Measurements from ENCODE around the gene IGF2. TPM values are rescaled to one million over a fixed set of nuclear protein-coding genes. Genes with fewer than 3 reads are reported as not detected.

Gene IGF2
- polyA plus RNA-seq, 1 donor (not counting 4 experiments of a cell fraction or from before 2014, with no cell fraction given) = not detected

DNA sequence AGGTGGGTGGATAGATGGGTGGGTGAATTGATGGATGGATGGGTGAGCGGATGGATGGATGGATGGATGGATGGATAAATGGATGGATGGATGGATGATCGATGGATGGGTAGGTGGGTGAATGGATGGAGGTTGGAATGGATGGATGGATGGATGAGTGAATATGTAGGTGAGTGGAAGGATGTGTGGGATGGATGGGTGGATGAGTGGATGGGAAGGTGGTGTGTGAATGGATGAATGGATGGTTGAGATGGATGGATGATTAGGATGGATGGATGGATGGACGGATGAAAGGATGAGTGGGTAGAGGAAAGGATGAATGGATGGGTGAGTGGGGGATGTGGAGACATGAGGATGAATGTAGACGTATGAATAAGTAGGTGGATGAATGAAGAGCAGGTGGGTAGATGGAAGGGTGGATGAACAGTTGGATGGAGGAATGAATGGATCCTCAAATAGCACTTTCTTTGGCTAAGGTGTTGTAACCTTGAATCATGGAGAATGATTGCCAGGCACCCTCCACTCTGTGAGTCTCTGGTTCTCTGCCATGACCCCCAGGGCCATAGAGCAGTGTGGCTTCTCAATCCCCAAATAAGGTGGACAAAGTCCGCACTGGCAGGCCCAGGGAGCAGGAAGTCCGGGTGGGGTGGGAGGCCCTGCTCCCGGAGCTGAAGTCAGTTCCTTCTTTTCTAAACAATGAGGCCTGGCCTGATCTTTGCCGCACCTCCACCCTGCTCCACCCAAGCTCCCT lies 36.9 kb downstream of the IGF2 start:
- no peak for DNase-seq (ENCODE audit: low read depth, low spot score)
- Histone ChIP-seq H3K4me1 (ENCODE audit: control insufficient read depth, extremely low read depth, insufficient read depth, low read length) (peaks cover 12% of the 10 kb centered on the region), H3K9me3 (ENCODE audit: control insufficient read depth, low read depth, low read length) (no peaks in the 10 kb centered on the region), H3K27me3 (ENCODE audit: control insufficient read depth, extremely low read depth, insufficient read depth, low read length) (peaks cover 66% of the 10 kb centered on the region), H3K27ac (ENCODE audit: control insufficient read depth, insufficient read depth, low read length) (no peak overlapping the region), H3K79me2 (ENCODE audit: control insufficient read depth, insufficient read depth, low read length) (no peaks in the 10 kb centered on the region), H3K4me2 (ENCODE audit: control insufficient read depth, extremely low read depth, insufficient read depth, low read depth, low read length) (no peak overlapping the region), H3K9me1 (ENCODE audit: control insufficient read depth, extremely low read depth, insufficient read depth, low read length) (no peaks in the 10 kb centered on the region), H3K36me3 (ENCODE audit: control insufficient read depth in 2 of 2, extremely low read depth in 1 of 2, insufficient read depth in 2 of 2, low read length in 2 of 2) (no peaks in the 10 kb centered on the region), H4K20me1 (ENCODE audit: control insufficient read depth, extremely low read depth, insufficient read depth, low read length) (no peaks in the 10 kb centered on the region), H3K4me3 (ENCODE audit: control insufficient read depth in 2 of 3, extremely low read depth in 1 of 3, insufficient read depth in 2 of 3, low read depth in 1 of 3, low read length in 3 of 3) (no peak overlapping the region), H2AFZ (ENCODE audit: control insufficient read depth, low read length) (no peak overlapping the region), H3K9ac (ENCODE audit: control insufficient read depth, extremely low read depth, insufficient read depth, low read length) (no peak overlapping the region)
- no peak for TF ChIP-seq EZH2 (IDR thresholded peaks at IDR 0.05; ENCODE audit: low read length)
- TF ChIP-seq, protein P1, sequence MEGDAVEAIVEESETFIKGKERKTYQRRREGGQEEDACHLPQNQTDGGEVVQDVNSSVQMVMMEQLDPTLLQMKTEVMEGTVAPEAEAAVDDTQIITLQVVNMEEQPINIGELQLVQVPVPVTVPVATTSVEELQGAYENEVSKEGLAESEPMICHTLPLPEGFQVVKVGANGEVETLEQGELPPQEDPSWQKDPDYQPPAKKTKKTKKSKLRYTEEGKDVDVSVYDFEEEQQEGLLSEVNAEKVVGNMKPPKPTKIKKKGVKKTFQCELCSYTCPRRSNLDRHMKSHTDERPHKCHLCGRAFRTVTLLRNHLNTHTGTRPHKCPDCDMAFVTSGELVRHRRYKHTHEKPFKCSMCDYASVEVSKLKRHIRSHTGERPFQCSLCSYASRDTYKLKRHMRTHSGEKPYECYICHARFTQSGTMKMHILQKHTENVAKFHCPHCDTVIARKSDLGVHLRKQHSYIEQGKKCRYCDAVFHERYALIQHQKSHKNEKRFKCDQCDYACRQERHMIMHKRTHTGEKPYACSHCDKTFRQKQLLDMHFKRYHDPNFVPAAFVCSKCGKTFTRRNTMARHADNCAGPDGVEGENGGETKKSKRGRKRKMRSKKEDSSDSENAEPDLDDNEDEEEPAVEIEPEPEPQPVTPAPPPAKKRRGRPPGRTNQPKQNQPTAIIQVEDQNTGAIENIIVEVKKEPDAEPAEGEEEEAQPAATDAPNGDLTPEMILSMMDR (optimal IDR thresholded peaks at IDR 0.05 in 1 of 3, IDR thresholded peaks at IDR 0.05 in 1 of 3, conservative IDR thresholded peaks at IDR 0.05 in 1 of 3; ENCODE audit: extremely low read depth in 1 of 3, insufficient read depth in 2 of 3, low read length in 3 of 3) = no peak
- no peak for FAIRE-seq
- dilution Hi-C loops (cut with MboI; ENCODE audit: extremely low pct_ligation_motif_present, low sequenced_read_pairs) = no loop called here

DNA sequence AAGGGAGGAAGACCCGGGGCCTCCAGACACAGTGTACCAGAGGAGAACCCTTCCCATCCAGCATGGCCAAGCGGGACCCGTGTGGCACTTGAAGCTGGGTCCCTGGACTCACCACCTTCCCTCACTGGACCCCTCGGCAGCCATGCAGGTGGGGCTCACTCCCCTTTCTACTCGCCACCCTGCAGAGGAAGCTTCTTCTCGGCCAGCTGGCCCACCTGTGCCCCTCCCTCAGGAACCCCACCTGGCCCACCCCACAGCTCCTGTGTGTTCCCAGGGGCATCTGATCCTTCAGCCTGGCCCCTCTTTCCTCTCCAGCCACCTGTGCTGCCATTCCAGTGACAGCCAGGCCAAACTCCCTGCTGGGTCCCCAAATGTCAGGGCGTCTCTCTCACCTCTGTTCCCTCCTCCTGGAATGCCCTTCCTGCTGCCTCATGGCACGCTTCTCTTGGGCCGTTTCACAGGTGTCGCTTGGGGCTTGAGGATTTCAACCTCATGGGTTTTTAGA lies 38.0 kb downstream of the IGF2 start:
- dilution Hi-C loops (cut with MboI; ENCODE audit: extremely low pct_ligation_motif_present, low sequenced_read_pairs) = no loop called here
- TF ChIP-seq EZH2 (IDR thresholded peaks at IDR 0.05; ENCODE audit: low read length) = no peak
- TF ChIP-seq, protein P1 (optimal IDR thresholded peaks at IDR 0.05 in 1 of 3, IDR thresholded peaks at IDR 0.05 in 1 of 3, conservative IDR thresholded peaks at IDR 0.05 in 1 of 3; ENCODE audit: extremely low read depth in 1 of 3, insufficient read depth in 2 of 3, low read length in 3 of 3) = no peak
- H3K4me2 ChIP-seq (ENCODE audit: control insufficient read depth, extremely low read depth, insufficient read depth, low read depth, low read length) = no peak overlapping the region
- H3K27me3 ChIP-seq (ENCODE audit: control insufficient read depth, extremely low read depth, insufficient read depth, low read length) = peaks cover 74% of the 10 kb centered on the region
- no peak overlapping the region for H2AFZ ChIP-seq (ENCODE audit: control insufficient read depth, low read length)
- H4K20me1 ChIP-seq (ENCODE audit: control insufficient read depth, extremely low read depth, insufficient read depth, low read length) = peaks cover 3% of the 10 kb centered on the region
- H3K9me1 ChIP-seq (ENCODE audit: control insufficient read depth, extremely low read depth, insufficient read depth, low read length) = no peaks in the 10 kb centered on the region
- H3K36me3 ChIP-seq (ENCODE audit: control insufficient read depth in 2 of 2, extremely low read depth in 1 of 2, insufficient read depth in 2 of 2, low read length in 2 of 2) = no peaks in the 10 kb centered on the region
- H3K4me3 ChIP-seq (ENCODE audit: control insufficient read depth in 2 of 3, extremely low read depth in 1 of 3, insufficient read depth in 2 of 3, low read depth in 1 of 3, low read length in 3 of 3) = no peak overlapping the region
- DNase-seq (ENCODE audit: low read depth, low spot score) = no peak
- H3K4me1 ChIP-seq (ENCODE audit: control insufficient read depth, extremely low read depth, insufficient read depth, low read length) = peaks cover 12% of the 10 kb centered on the region
- H3K9ac ChIP-seq (ENCODE audit: control insufficient read depth, extremely low read depth, insufficient read depth, low read length) = no peak overlapping the region
- no peak for FAIRE-seq
- H3K9me3 ChIP-seq (ENCODE audit: control insufficient read depth, low read depth, low read length) = no peaks in the 10 kb centered on the region
- no peak overlapping the region for H3K27ac ChIP-seq (ENCODE audit: control insufficient read depth, insufficient read depth, low read length)
- no peaks in the 10 kb centered on the region for H3K79me2 ChIP-seq (ENCODE audit: control insufficient read depth, insufficient read depth, low read length)
